Transverse colon (tissue), 4 donors: ENCODE measurements around the gene METTL9. TPM values are rescaled to one million over a fixed set of nuclear protein-coding genes. Genes with fewer than 3 reads are reported as not detected.
"Not testable (repeated sequence)": the region's sequence is repeated elsewhere in the genome, so short reads cannot be mapped to it uniquely, and the experiment has no call there.

Experiments used
- DNase-seq: peaks from one replicate; pipeline ENCODE4 v3.0.0-alpha.2; 2019
- H3K27ac ChIP-seq, 4 donors: fragments of 200-600 bp; sonication (generic); 2 replicates each; pipeline ENCODE4 v1.5.1; 2016 to 2018; ENCODE audit warnings: inconsistent platforms in 4 of 4
- H3K27me3 ChIP-seq: fragments of 200-600 bp; sonication (generic); 2 replicates; pipeline ENCODE4 v1.5.1; 2017; ENCODE audit warnings: inconsistent platforms
- H3K36me3 ChIP-seq, 4 donors: fragments of 200-600 bp; sonication (generic); 2 replicates each; pipeline ENCODE4 v1.5.1; 2017 to 2019; ENCODE audit warnings: inconsistent platforms in 4 of 4
- H3K4me1 ChIP-seq, 4 donors: fragments of 200-600 bp; sonication (generic); 2 replicates each; pipeline ENCODE4 v1.5.1; 2017 to 2020; ENCODE audit warnings: inconsistent platforms in 4 of 4
- H3K4me3 ChIP-seq, 4 donors: fragments of 200-600 bp; sonication (generic); 1 replicate in 1 of 4; 2 replicates in 3 of 4; pipeline versions ENCODE4 v1.5.1 to v1.6.1; 2017 to 2019; ENCODE audit warnings: inconsistent platforms in 4 of 4
- H3K9me3 ChIP-seq, 2 donors: fragments of 200-600 bp; sonication (generic); 2 replicates each; pipeline ENCODE4 v1.5.1; 2017 to 2019; ENCODE audit warnings: inconsistent platforms in 2 of 2
- EP300 ChIP-seq: sonication (generic); formaldehyde crosslinking; IDR thresholded peaks from one replicate; pipeline ENCODE4 v1.6.1; 2017; ENCODE audit warnings: antibody characterized with exemption, low read depth
- POLR2A ChIP-seq: fragments of 450-650 bp; IDR thresholded peaks from one replicate; pipeline ENCODE4 v1.6.1; 2016; ENCODE audit warnings: antibody characterized with exemption, mild to moderate bottlenecking, moderate library complexity
- POLR2AphosphoS5 ChIP-seq, 3 donors: sonication (generic); formaldehyde crosslinking; IDR thresholded peaks; one replicate each; pipeline ENCODE4 v1.6.1; 2016; ENCODE audit warnings: antibody characterized with exemption in 3 of 3
- WGBS, 2 donors: methylation state at CpG; one replicate each; pipeline ENCODE4 v1.1.5; 2018; ENCODE audit warnings: low coverage in 1 of 2; 5-methylcytosine and 5-hydroxymethylcytosine counted together
- in situ Hi-C, 4 donors: fragments of 200-750 bp; cut with MboI; loops; one replicate each; pipeline versions ENCODE4 v1.15.0 to v1.15.1; 2017; ENCODE audit warnings: low sequenced_read_pairs in 3 of 4, low pct_ligation_motif_present in 1 of 4, low pct_unique_long_range_greater_than_20kb in 1 of 4
- intact Hi-C: fragments of 100-400 bp; cut with DNase I; formaldehyde crosslinking; loops from one replicate; pipeline ENCODE4 v1.15.1; 2023; ENCODE audit warnings: low total_unique reads
- total RNA-seq, 4 donors: library from RNA; depleted of rRNA; stranded (reverse); fragments of >200 nt; gene quantifications; one replicate each; pipeline ENCODE4 v1.1.0, GENCODE V29; 2016
- TF ChIP-seq, protein P1 (sequence below), 5 experiments: fragments of 200-600 bp in 3 of 5; fragments of 450-650 bp in 2 of 5; sonication (generic) in 3 of 5; IDR thresholded peaks; 1 replicate in 2 of 5; 2 replicates in 3 of 5; pipeline ENCODE4 v1.5.1; 2016 to 2017; ENCODE audit warnings: antibody characterized with exemption in 5 of 5, inconsistent platforms in 3 of 5, mild to moderate bottlenecking in 2 of 5, moderate library complexity in 1 of 5

The METTL9 gene
- total RNA-seq, 4 donors from 2014 or later: 41.9 to 116 (median 67.5) TPM

DNA sequence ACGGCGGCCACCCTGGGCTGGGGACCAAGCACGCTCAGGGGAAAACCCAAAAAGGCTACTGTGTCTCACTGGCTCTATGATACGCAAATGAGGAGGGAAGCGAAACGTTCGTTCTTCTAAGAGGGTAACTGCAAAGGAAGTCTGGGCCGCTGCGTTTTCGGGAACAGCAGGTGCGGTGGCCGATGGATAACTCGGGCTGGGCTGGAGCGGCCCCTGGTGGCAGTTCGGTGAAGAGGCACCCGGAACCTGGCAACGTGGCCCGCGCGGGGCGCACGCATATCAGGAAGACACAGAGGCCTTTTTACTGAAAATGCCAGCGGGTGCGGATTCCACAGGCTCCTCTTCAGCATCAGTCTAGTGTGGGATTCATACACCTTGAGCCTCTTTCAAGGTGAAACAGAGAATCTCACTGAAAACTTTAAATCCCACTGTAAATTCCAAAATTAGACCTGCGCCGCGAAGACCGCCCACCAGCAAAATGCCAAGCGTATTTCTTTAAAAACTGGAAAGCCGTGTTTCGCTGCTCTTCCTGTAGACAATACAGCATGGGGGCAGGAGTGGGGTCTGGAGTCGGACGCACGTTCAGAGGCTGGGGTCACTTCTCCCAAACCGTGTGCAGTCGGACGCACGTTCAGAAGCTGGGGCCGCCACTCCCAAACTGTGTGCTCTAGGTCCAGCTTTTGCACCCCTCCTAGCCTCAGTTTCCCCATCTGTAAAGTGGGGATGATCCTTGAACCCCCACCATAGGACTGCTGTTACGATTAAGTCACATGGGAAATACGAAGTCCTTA is 44.4 kb upstream of the METTL9 start:
- peak overlapping the region in 1 of 4 donors; percentile 29 for H3K4me3 ChIP-seq
- DNase-seq: peak; percentile 94
- intact Hi-C loops (no loop called here), in situ Hi-C loops (loop anchor here in 1 of 4 donors (10.0 kb wide), 1 partner anchor 370 kb away; no protein-coding TSS in a partner anchor)
- WGBS, 2 donors: 21 to 35% methylated on average over 31 to 41 of the region's 41 CpGs
- H3K27ac ChIP-seq: no peak overlapping the region
- peaks cover 3% of the 10 kb centered on the region for H3K27me3 ChIP-seq
- H3K4me1 ChIP-seq: peaks cover 3 to 9% (median 5%) of the 10 kb centered on the region in 4 donors
- H3K36me3 ChIP-seq: no peaks in the 10 kb centered on the region
- H3K9me3 ChIP-seq: no peaks in the 10 kb centered on the region
- TF ChIP-seq POLR2A (no peak), POLR2AphosphoS5 (IDR thresholded peaks at IDR 0.05) (peak in 1 of 3 donors; percentile 37), EP300 (no peak)
- TF ChIP-seq, protein P1, sequence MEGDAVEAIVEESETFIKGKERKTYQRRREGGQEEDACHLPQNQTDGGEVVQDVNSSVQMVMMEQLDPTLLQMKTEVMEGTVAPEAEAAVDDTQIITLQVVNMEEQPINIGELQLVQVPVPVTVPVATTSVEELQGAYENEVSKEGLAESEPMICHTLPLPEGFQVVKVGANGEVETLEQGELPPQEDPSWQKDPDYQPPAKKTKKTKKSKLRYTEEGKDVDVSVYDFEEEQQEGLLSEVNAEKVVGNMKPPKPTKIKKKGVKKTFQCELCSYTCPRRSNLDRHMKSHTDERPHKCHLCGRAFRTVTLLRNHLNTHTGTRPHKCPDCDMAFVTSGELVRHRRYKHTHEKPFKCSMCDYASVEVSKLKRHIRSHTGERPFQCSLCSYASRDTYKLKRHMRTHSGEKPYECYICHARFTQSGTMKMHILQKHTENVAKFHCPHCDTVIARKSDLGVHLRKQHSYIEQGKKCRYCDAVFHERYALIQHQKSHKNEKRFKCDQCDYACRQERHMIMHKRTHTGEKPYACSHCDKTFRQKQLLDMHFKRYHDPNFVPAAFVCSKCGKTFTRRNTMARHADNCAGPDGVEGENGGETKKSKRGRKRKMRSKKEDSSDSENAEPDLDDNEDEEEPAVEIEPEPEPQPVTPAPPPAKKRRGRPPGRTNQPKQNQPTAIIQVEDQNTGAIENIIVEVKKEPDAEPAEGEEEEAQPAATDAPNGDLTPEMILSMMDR (IDR thresholded peaks at IDR 0.05): peak; percentile 98 to 100 (median 100)

DNA sequence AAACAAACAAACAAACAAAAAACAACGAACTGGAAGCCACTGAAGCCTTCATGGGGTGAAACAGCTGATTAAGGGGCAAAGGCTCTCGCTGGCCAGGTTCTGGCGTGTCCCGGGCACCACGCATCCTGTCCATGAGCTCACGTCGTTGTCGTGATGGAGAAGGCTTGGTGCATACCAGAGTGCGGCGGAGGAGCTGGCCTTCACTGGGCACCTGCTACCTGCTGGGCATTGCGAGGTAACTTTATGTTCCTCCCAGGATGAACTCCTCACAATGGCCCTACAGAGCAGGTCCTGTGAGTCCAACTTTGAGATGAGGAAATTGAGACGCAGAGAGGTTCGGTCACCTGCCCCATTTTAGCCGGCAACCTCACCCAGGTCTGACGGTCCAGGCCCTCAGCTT is 43.8 kb upstream of the METTL9 start:
- DNase-seq, H3K27ac ChIP-seq, H3K4me3 ChIP-seq, intact Hi-C loops, H3K9me3 ChIP-seq, H3K4me1 ChIP-seq, H3K36me3 ChIP-seq, H3K27me3 ChIP-seq: not testable (repeated sequence)
- in situ Hi-C loops: loop anchor here in 1 of 4 donors (10.0 kb wide), 1 partner anchor 371 kb away; no protein-coding TSS in a partner anchor
- WGBS, 2 donors: 89 to 91% methylated on average over 11 to 15 of the region's 15 CpGs

GRCh38 chr16:21556026-21556595 is 43.3 kb upstream of the METTL9 start:
- intact Hi-C loops, H3K9me3 ChIP-seq, H3K4me1 ChIP-seq, H3K27me3 ChIP-seq, H3K36me3 ChIP-seq, DNase-seq, H3K27ac ChIP-seq, H3K4me3 ChIP-seq: not testable (repeated sequence)
- in situ Hi-C loops: loop anchor here in 1 of 4 donors (10.0 kb wide), 1 partner anchor 371 kb away; no protein-coding TSS in a partner anchor
- 95 to 100% methylated on average over 2 to 4 of the region's 4 CpGs for WGBS, 2 donors

GRCh38 chr16:21556651-21557241 is 42.6 kb upstream of the METTL9 start:
- 35 to 64% methylated on average over 17 to 23 of the region's 25 CpGs for WGBS, 2 donors

GRCh38 chr16:21560462-21560861 is 38.9 kb upstream of the METTL9 start:
- in situ Hi-C loops: no loop called here

More at GRCh38 chr16:21556651-21557241, 42.6 kb upstream of the METTL9 start:
- DNase-seq: peak; percentile 39
- H3K4me3 ChIP-seq, H3K27me3 ChIP-seq, H3K36me3 ChIP-seq, H3K27ac ChIP-seq, intact Hi-C loops, H3K4me1 ChIP-seq, H3K9me3 ChIP-seq: not testable (repeated sequence)
- TF ChIP-seq POLR2AphosphoS5 (IDR thresholded peaks at IDR 0.05): peak in 1 of 3 donors; percentile 12
- in situ Hi-C loops: loop anchor here in 1 of 4 donors (10.0 kb wide), 1 partner anchor 372 kb away; no protein-coding TSS in a partner anchor

More at GRCh38 chr16:21560462-21560861, 38.9 kb upstream of the METTL9 start:
- H3K36me3 ChIP-seq: no peaks in the 10 kb centered on the region
- TF ChIP-seq, protein P1 (IDR thresholded peaks at IDR 0.05): no peak
- TF ChIP-seq POLR2A: no peak
- no peak for TF ChIP-seq EP300
- TF ChIP-seq POLR2AphosphoS5 (IDR thresholded peaks at IDR 0.05): no peak
- H3K9me3 ChIP-seq: no peaks in the 10 kb centered on the region
- WGBS, 2 donors: 60 to 85% methylated on average over 2 of the region's 2 CpGs
- no peak overlapping the region for H3K4me3 ChIP-seq
- H3K4me1 ChIP-seq: no peaks in the 10 kb centered on the region
- peak; percentile 5 for DNase-seq
- no peak overlapping the region for H3K27ac ChIP-seq
- H3K27me3 ChIP-seq: peaks cover 2% of the 10 kb centered on the region
- intact Hi-C loops: loop anchor here (5.0 kb wide), 1 partner anchor 368 kb away; no protein-coding TSS in a partner anchor
